GM13977 (cell line): ENCODE data around the gene PRDM12.

Source experiments
- DNase-seq: peaks from one replicate; pipeline ENCODE4 v3.0.0; 2012; ENCODE audit warnings: low spot score
- CTCF ChIP-seq: IDR thresholded peaks from 2 replicates; pipeline ENCODE4 v1.5.1; 2012; ENCODE audit warnings: mild to moderate bottlenecking, control low read depth; ENCODE audit not compliant: insufficient read depth; ENCODE audit errors: extremely low read depth, missing control alignments
- in situ Hi-C: fragments of 300-500 bp; cut with MboI; formaldehyde crosslinking; loops from one replicate; pipeline ENCODE4 v1.12.0; 2022; ENCODE audit warnings: low sequenced_read_pairs, low pct_unique_long_range_greater_than_20kb, mixed read lengths, inconsistent platforms; ENCODE audit not compliant: unreplicated experiment

The PRDM12 gene

GRCh38 chr9:130660326-130660682 is 4.1 kb upstream of the PRDM12 start:
- peak; percentile 45 for DNase-seq
- TF ChIP-seq CTCF: no peak
- in situ Hi-C loops: no loop called here

GRCh38 chr9:130660683-130661450 is 3.5 kb upstream of the PRDM12 start:
- DNase-seq: peak; percentile 65
- in situ Hi-C loops: no loop called here
- TF ChIP-seq CTCF: no peak

- in situ Hi-C loops: no loop called here
These were observed 2.8 kb upstream of the PRDM12 start for GRCh38 chr9:130661451-130662098.

GRCh38 chr9:130662099-130662969 is 2.1 kb upstream of the PRDM12 start:
- in situ Hi-C loops: no loop called here
- peak; percentile 24 for TF ChIP-seq CTCF
- DNase-seq: peak; percentile 43

More at GRCh38 chr9:130661451-130662098, 2.8 kb upstream of the PRDM12 start:
- no peak for DNase-seq
- no peak for TF ChIP-seq CTCF

- DNase-seq: peak; percentile 52
- in situ Hi-C loops: no loop called here
- no peak for TF ChIP-seq CTCF
These were observed 1.5 kb upstream of the PRDM12 start for GRCh38 chr9:130662970-130663257.

- DNase-seq: peak; percentile 53
- in situ Hi-C loops: no loop called here
These were observed 977 bp upstream of the PRDM12 start for GRCh38 chr9:130663258-130663976.

More at GRCh38 chr9:130663258-130663976, 977 bp upstream of the PRDM12 start:
- TF ChIP-seq CTCF: no peak
